Stimulated activated CD8-positive, alpha-beta memory T cell treated with anti-CD3 and anti-CD28 coated beads, Interleukin-4, amount 100 ng/mL, for 4 hours (primary cell): ENCODE measurements around the gene ADSL.

Source experiments
- DNase-seq, 2 donors: peaks; one replicate each; pipeline ENCODE4 v3.0.0-alpha.2; 2020; ENCODE audit warnings: low read depth in 2 of 2, low spot score in 1 of 2

ADSL gene

GRCh38 chr22:40404251-40405177 lies 58.2 kb downstream of the ADSL start:
- no peak for DNase-seq

- no peak for DNase-seq
These were observed 59.1 kb downstream of the ADSL start for GRCh38 chr22:40405178-40406062.

- DNase-seq, result no peak
These were observed 60.0 kb downstream of the ADSL start for GRCh38 chr22:40406063-40406890.

DNA sequence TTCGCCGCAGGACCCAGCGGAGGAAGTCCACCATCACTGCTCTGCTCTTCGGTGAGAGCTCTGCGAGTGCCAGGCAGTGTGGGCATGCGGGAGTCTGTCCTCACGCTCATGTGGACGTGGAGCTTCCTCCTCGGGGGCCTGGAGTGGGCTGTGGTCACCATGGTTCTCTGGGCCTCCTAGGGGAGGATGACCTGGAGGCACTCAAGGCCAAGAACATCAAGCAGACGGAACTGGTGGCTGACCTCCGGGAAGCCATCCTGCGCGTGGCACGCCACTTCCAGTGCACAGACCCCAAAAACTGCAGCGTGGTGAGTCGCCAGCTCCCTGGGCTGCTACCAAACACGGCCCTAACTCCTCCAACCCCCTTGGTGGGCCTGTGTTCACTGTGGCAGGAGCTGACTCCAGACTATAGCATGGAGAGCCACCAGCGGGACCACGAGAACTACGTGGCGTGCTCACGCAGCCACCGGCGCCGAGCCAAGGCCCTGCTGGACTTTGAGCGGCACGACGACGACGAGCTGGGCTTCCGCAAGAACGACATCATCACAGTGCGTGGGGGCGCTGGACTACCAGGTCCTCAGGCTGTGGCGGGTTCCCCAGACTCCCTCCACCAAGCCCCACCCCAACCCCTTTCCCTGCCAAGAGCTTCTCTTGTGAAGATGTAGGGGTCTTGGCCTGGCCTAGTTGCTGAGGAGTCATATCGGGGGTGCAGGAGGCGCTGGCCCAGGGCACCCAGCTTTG lies 60.9 kb downstream of the ADSL start:
- no peak for DNase-seq

DNA sequence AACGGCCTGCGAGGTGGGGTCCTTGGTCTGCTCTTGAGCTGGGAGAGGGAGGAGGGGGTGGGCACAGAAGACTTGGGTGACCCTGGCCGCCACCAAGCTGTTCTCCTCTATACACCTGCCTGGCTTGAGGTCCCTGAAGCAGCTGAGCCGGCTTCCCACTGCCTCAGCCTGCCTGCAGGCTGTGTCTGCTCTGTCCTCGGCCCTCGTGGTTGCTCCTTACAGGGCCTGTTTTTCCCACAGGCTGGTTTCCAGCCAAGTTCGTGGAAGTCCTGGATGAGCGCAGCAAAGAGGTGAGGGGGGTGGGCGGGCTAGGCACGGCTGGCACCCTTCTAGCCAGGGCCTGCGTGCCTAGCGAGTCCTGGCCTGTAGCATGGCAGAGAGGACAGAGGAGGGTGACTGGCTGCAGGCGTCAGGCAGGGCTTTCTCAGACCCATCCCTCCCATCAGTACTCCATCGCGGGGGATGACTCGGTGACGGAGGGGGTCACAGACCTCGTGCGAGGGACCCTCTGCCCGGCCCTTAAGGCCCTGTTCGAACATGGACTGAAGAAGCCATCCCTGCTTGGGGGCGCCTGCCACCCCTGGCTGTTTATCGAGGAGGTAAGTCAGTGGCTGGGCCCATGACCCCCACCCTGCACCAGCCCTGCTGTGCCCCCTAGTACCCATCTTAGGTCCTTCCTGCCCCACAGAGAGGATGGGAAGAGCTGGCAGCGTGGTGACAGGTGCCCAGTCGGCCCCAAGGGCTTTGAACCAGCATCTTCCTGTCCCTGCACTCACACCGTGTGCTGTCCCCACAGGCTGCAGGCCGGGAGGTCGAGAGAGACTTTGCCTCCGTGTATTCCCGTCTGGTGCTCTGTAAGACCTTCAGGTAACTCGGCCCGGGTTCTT lies 61.8 kb downstream of the ADSL start:
- no peak for DNase-seq

- no peak for DNase-seq
These were observed 62.7 kb downstream of the ADSL start for GRCh38 chr22:40408718-40409612.

GRCh38 chr22:40409613-40410113 lies 63.4 kb downstream of the ADSL start:
- no peak for DNase-seq

GRCh38 chr22:40410272-40410671 lies 64.0 kb downstream of the ADSL start:
- no peak for DNase-seq

DNA sequence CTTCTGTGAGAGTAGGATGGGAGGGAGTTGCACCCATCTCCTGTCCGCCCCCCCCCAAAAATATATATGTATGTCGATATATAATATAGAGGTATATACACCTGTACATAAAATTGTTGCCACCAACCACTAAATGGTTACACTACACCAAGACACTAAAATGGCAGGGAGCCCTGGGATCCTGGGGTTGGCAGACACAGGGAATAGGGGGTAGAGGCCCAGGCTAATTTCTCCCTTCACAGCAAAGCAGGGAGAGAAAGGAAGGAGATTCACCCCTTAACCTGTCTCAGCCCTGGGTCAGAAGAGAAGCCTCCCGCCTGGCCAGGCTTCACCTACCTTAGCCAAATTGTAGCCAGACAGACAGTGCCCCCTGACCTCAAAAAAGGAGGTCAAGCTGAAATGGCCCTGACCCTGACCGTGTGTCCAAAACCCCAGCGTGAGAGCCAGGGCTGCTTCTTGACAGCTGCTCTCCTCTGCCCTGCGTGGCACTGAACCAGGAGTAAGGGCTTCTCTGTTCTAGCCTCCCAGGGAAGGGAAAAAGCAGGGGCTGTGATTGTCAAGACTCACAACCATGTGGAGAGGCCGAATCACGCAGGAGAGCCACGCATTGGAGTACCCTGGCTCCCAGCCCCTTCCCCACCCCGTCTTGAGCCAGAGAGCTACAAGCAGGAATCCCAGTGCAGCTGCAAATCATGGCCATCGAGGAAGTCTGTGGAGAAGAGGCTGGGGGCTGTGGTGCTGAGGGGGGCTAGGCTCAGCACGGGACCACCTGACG lies 64.6 kb downstream of the ADSL start:
- DNase-seq, result no peak

DNA sequence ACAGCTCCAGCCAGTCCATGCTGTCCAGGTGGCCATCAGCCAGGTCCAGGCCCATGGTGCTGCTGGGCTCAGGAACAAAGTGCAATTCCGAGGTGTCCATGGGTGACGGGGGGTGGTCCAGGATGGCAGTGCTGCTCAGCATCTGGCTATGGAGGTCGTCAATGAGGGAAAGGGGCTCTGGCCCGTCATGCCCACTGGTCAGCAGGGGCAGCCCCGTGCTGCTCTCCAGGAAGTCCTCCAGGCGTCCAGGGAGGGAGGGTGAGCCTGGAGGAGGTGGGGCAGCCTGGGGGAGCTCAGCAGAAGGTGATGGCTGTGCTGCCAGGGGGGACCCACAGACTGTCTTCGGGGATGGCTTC lies 65.2 kb downstream of the ADSL start:
- no peak for DNase-seq

- DNase-seq, result no peak
These were observed 66.1 kb downstream of the ADSL start for GRCh38 chr22:40412441-40412840.

DNA sequence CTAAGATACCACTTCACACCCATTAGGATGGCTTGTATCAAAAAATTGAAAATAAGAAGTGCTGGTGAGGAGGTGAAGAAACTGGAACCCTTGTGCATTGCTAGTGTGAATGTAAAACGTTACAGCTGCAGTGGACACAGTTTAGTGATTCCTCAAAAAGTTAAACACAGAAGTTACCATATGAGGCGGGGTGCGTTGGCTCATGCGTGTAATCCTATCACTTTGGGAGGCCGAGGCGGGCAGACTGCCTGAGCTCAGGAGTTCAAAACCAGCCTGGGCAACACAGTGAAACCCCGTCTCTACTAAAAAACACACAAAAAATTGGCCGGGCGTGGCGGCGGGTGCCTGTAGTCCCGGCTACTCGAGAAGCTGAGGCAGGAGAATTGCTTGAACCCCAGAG lies 67.6 kb downstream of the ADSL start:
- DNase-seq, result no peak

DNA sequence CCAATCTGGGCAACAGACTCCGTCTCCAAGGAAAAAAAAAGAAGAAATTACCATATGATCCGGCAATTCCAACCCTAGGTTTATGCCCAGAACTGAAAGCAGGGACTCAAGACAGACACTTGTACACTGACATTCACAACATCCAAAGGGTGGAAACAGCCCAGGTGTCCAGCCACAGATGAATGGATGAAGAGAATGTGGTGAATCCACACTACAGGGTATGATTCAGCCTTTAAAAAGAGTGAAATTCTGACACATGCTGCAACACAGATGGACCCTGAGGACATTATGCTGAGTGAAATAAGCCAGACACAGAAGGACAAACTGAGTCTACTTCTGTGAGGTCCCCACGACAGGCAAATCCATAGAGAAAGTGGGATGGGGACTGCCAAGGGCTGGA lies 68.0 kb downstream of the ADSL start:
- no peak for DNase-seq

DNA sequence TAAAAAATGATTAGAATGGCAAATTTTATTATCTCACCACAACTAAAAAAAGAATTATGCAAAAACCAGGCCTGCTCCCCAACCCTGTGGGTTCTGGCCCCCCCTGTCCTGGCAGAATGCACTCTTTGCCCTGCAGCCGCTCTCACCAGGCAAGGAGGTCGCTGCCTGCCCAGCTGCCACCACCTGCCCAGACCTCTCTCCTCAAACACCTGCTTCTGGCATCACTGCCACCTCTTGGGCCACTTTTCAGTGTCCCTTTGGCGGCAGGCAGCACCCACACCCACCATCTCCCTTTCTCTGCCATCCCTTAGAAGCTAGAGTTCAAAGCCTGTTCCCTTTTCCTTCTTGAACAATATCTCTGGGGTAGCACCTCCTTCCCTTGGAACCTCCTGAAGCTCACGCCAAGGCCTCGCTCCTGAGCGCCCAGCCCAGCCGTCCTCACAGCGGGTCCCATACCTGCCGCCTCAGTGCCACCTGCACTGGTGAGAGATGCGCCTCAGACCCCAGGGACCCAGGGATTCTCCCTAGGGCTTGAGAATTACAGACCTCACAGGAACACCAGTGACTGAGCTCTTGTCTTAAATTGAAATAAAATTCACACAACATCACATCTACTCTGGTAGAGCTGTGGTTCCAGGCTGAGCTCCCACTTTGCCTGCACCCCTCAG lies 68.7 kb downstream of the ADSL start:
- DNase-seq, result no peak

- no peak for DNase-seq
These were observed 69.4 kb downstream of the ADSL start for GRCh38 chr22:40415531-40416266.

GRCh38 chr22:40416267-40416570 lies 69.9 kb downstream of the ADSL start:
- DNase-seq, result no peak

- DNase-seq, result no peak
These were observed 70.3 kb downstream of the ADSL start for GRCh38 chr22:40416636-40417035.
